ENCODE results near the gene UPP2. TPM values are rescaled to one million over a fixed set of nuclear protein-coding genes. Genes with fewer than 3 reads are reported as not detected.

Gene UPP2
- total RNA-seq, 1 experiment from 2014 or later, result not detected

DNA sequence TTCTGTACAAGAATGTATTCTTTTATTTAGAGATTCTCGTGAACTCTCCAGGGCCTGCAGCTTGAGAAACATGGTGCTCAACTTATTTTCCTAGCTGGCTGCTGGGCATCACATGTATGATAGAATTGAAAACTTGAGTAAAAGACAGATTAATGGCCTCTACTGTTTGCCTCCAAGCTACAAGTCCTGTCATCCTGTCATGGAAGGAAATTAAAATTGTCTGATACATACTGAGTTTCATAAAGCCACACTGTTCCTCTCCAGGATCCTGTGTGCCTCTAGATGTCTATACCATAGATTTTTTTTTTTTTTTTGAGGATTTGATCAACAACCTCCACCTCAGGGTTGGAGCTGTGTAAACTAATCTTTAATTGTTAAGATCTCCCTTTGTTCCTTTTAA, 38.5 kb downstream of the UPP2 start:
- DNase-seq (ENCODE audit: low spot score), result no peak

- no peak for DNase-seq (ENCODE audit: low spot score)
Observed at GRCh38 chr2:158142165-158142564, 40.5 kb downstream of the UPP2 start.

DNA sequence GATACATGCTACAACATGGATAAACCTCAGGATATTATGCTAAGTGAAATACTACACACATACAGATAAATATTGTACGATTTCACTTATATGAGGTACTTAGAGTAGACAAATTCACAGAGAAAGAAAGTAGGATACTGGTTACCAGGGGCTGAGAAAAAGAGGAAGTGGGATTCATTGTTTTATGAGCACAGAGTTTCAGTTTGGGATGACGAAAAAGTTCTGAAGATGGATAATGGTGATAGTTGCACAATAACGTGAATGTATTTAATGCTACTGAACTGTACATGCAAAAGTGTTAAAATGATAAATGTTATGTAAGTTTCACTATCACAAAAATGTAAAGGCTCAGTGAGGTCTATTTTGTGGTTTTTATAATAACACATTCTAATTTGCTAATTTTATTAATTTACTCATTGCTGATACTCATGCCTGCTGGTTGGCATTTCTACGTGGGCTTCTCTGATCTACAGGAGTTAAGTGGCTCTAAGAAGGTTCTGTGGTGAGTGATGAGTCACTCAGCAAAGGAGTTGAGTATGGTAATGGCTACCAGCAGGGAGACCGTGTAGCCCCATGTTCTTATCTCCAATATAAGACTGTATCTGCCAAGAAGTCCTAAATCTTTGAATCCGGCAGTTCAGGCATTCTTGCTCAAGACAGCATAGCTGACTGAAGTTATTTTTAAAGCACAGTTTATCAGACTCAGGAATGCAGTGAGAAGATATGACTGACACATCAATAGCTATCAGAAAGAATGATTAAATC, 41.1 kb downstream of the UPP2 start:
- DNase-seq (ENCODE audit: low spot score), result no peak

GRCh38 chr2:158143703-158144360, 42.2 kb downstream of the UPP2 start:
- DNase-seq (ENCODE audit: low spot score), result no peak

DNA sequence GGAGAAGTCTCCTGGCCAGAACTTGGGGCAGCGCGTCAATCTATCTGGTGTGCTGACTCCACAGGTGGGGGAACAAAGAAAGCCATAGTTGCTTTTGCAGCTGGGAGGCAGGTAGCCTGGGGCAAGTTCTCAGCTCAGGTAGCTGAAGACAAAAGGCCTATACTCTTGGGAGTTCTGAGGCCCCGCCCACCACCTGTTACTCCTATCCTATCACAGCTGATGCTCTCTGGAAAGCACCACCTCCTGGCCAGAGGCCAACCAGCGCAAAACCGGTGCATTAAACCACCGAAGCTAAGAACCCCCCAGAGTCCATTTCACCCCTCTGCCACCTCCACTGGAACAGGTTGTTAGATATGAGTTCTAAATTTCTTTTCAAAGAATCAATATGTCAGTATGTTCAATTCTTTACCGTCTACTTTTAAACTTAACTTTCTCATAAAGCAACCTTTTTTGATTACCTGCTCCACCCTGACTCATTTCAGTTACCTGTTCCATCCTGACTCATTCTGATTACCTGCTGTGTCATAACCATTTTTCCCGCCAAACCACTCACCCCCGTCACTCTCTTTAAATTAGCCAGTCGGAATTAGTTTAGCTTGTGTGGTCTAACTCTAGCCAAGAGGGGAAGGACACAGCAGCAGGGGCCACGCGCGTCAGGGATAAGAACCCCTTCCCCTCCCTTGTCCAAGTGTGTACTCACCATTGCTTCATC, 43.4 kb downstream of the UPP2 start:
- no peak for DNase-seq (ENCODE audit: low spot score)

- DNase-seq (ENCODE audit: low spot score), result no peak
Observed at GRCh38 chr2:158153270-158154015, 51.8 kb downstream of the UPP2 start.

DNA sequence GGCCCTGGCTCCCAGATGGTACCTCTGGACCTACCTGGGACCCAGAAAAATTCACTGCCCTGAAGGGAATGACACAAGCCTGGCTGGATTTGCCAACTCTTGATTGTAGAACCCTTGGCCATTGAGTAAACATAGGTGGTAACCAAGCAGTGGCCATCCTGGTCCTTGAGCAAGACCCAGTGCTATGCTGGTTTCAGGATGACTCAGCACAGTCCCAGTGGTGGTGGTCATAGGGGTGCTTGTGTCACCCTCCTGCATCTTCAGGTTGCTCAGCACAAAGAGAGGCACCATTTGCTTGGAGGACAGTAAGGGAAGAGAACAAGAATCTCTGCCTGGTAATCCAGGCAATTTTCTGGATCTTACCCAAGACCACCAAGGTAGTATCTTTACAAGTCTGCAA, 52.9 kb downstream of the UPP2 start:
- no peak for DNase-seq (ENCODE audit: low spot score)

DNA sequence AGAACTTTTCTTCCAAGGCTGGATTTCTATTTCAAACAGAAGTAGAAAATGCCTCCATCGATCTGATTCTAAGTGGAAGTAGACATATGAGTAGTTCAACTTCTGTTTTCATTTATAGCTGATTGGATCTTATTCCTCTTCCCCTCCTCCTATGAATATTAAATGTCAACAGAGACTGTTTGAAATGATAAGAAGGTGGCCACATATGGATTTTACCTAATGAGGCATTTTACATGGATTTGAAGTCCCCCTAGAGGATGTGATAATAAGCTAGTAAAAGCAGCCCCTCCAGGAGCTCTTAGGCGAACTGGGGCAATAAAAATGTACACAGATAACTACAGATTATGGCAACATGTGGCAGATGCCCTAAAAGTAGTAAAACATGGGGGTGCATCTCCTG, 71.0 kb downstream of the UPP2 start:
- no peak for DNase-seq (ENCODE audit: low spot score)

- no peak for DNase-seq (ENCODE audit: low spot score)
Observed at GRCh38 chr2:158174495-158174894, 72.8 kb downstream of the UPP2 start.

DNA sequence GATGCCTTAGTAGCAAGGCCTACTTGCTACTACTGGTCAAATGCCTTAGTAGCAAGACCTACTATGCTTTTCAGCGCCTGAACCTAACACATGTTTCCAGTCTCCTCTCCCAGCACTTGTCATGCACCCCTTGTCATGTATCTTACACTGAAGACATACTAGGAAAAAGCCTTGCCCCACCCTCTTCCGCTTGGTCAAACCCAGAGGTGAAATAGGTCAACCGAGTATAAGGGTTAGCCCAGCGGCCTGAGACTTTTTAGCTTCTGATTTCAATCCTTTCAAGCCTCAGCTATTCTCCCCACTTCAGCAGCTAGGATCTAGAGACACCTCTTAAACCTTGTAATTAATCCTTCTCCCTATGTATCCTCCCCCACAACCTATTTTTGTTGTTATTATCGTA, 73.3 kb downstream of the UPP2 start:
- no peak for DNase-seq (ENCODE audit: low spot score)

- DNase-seq (ENCODE audit: low spot score), result no peak
Observed at GRCh38 chr2:158178646-158179045, 77.0 kb downstream of the UPP2 start.

GRCh38 chr2:158179660-158180059, 78.0 kb downstream of the UPP2 start:
- DNase-seq (ENCODE audit: low spot score), result peak; percentile 57

- DNase-seq (ENCODE audit: low spot score), result no peak
Observed at GRCh38 chr2:158181171-158181570, 79.5 kb downstream of the UPP2 start.

DNA sequence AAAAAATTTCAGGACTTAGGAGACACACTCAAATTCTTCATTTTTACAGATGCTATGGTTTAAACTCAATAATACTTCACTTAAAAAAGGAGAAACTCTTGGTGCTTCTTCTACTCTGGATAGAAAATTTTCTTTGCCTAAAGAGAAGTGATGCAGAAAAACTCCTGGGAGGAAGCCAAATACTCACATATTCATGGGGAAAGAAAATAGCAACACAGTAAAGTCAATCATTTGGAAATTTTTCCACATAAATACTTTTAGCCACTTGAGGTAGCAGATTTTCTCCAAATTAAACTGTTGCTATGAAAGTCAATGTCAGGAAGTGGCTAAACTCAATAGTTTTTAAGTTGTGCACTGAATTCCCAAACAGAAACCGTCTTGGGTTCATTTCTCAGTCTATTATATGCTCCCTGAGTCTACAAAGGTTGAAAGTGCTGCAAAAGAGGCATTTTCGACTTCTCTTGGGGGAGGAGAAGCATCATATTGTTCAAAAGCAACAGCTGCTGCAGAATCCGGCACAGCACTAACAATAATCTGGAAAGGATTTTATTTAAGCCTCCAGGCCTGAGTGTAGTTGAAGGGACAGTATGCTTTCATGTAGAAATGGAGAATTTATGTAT, 81.1 kb downstream of the UPP2 start:
- DNase-seq (ENCODE audit: low spot score), result no peak

- DNase-seq (ENCODE audit: low spot score), result no peak
Observed at GRCh38 chr2:158184001-158184400, 82.3 kb downstream of the UPP2 start.

- DNase-seq (ENCODE audit: low spot score), result peak; percentile 53
Observed at GRCh38 chr2:158184556-158185343, 83.1 kb downstream of the UPP2 start.

All from HT-29 (cell line).